GM21619 (cell line): ENCODE results near the gene KCNA1.
"Not testable (repeated sequence)": the region's sequence is repeated elsewhere in the genome, so short reads cannot be mapped to it uniquely, and the experiment has no call there.

Experiments
- ATAC-seq: cut with Tn5 transposase; IDR thresholded peaks from one replicate; pipeline ENCODE4 v1.9.1; 2021; ENCODE audit not compliant: unreplicated experiment

KCNA1 gene

DNA sequence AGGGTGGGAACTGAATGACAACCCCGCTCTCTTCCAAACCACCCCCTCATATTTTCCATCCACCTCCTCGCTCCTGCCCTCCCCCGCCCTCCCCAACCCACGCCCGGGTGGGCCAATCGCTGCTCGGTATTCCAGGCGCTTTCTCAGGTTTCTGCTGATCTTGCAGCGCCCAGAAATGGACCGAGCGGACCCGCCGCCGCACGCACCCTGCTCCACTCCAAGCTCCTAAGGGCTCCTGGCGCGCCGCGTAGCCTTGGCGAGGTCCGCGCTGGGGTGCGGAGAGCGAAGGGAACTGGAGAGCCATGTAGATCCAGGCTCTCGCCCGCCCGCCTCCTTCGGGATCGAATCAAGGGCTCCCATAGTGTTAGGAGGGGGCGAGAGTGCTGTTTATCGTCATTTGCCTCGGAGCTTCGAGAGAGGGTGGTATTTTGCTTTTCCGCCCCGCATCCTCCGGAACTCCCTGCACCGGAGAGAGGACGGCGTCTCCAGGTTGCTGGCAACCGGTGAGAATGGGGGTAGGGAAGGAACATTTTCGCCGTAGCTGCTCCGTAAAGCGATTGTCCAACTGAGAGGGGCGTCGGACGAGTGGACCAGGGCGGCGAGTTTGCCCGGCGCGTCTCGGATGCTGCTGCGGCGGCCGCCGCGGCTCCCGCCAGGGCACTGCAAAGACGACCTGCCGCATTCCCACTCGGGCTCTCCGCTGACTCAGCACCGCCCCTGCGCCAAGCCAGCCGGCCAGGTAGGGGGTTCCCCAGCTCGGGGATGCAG is at the start of gene KCNA1:
Gene KCNA1 (plus strand): TSS at position 172 of the 768 bp plus-strand sequence. CDS start 1,474 bp downstream, outside the sequence.
- ATAC-seq: no peak

DNA sequence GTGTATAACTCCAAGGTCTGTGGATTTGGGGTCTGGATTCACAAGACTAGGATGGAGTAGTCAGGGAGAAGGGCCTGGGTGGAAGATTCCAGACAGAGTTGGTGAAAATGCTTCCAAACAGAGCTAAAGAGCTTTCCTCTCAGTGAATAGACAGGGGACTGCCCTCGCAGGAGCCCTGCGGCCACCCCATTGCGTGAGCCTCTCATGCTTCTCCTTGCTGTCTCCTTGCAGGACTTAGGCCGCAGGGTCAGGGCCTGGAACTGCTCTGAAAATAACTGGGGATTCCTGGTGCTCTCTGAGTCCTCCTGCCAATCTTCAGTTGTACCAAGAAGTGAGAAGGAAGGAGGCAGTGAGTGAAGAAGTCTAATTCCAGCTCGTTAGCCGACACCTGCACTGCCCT is 49.0 kb upstream of the KCNA1 start:
- no peak for ATAC-seq

DNA sequence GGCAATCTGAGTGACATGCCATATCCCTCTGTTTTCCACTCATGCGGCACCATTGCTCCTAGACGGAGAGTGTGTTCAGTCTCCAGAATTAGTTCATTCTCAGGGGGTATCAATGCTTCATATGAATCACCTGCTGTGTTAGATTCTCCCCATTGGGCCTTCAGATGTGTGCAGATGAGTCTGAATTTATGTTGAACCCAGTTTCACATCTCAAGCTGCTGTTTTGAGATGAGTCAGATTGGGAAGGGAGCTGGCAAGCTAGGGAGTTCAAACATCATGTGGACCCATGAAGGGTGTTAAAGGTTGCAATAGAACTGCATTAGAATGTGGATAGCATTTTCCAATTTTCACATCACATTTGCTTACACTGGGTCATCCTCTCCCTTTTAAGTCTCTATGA is 46.9 kb upstream of the KCNA1 start:
- no peak for ATAC-seq

DNA sequence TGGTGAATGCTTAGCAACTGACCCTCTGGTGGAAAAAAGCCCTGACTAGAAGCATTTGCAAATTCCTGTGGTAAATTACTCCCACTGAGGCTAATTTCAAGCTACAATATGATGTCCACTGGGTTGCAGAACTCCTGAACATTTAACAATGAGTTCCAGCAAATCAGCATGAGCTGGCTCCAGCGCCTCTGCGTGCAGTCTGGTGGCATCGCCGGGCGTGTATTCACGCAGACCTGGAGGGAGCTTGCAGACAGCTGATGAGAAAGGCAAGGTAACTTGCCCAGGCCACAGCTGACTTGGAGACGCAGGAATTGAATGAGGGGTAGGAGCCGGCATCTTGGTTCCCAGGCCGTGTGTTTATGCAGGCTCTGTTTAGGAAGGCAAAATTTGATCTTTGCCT is 45.1 kb upstream of the KCNA1 start:
- ATAC-seq: no peak

DNA sequence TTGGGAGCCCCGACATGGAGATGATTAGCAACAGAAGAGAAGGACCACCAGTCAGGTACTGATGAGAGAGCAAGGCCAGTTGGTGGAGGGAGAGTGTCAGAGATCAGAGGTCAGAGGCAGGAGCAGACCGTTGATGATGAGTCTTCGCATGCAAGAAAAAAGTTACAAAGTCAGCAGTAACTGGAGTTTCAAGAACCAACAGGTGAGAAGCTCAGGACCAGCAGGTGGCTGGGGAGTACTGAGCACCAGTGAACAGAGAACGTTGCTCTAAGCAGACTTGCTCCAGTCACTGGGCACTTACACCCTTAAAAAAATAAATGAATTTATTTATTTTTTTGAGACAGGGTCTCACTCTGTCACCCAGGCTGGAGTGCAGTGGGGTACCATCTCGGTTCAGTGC is 44.5 kb upstream of the KCNA1 start:
- no peak for ATAC-seq

DNA sequence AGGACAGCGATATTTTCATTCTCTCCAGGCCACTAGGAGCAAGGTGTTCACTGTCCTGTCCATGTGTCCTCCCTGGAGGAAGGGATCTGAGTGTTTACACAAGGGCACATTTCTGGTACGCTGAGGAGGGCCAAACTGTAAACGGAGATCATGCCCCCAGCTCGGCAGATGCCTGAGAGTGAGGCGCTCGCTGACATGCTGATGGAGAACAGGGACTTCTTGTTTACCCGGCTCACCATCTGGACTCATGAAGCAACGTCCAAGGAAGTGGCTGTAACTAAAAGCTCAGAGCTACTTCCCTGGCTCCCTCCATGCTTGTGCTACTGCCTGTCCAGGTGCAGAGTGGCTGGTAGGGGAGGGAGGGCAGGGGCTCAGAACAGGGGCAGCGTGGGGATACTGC is 43.4 kb upstream of the KCNA1 start:
- ATAC-seq: no peak

DNA sequence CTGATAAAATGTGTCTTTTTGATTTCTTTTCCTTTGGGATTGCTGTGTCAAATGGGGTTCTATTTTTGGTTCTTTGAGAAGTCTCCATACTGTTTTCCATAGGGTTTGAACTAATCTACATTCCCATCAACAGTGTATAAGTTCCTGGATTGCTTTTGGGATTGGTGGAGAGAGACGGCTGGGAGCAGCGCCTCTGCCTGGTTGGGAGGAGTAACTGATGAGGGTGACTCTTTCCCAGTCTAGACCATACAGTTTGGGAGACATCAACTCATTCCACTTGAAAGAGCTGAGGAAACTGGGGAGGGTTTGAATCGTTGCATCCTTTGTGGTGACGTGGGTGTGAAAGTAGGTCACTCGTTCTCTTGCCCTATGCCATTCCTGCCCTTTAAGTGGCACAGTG is 42.3 kb upstream of the KCNA1 start:
- ATAC-seq: no peak

DNA sequence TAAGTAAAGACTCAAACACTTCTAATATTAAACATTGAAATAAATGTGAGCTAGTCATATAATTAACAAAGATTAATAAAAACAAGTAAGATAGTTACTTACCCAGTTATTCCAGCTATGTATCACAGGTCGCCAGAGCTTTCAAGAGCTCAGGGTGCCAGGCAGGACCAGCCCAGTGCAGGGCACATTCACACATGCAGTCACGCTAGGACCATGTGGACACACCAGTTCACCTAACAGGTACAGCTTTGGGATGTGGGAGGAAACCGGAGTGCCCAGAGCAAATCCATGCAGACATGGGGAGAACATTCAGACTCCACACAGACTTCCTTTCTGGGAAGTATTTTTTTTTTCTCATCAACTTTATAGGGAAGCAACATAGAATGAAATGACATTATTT is 39.3 kb upstream of the KCNA1 start:
- no peak for ATAC-seq

DNA sequence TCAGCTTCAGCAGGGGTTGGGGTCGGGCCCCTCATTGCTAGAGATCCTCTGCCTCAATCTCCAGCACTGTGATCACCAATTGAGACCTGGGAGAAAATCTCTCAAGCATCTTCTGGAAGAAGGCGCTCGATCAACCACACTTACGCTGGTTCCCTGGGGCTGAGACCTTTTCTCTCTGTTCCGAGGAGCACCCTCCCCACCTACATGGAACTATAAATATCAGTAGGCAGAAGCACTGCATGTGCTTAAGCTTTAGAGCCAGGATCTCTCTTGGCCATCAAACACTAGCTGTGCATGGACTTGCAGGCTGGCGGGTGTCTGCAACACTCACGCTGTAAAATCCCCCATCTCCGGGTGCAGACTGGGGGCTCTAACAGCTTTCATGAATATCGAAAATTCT is 38.2 kb upstream of the KCNA1 start:
- no peak for ATAC-seq

DNA sequence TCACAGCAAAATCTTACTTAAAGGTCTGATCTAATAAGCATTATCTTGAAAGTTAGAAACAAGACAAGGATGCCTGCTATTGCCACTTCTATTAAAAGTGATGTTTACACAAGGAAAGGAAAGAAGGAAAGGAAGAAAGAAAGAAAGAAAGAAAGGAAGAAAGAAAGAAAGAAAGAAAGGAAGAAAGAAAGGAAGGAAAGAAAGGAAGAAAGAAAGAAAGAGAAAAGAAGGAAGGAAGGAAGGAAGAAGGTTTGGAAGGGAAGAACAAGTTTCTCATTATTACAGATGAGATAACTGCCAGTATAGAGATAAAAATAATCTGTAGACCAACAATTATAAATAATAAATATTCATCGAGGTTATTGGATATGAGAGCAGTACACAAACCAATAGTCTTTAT is 35.8 kb upstream of the KCNA1 start:
- ATAC-seq: no peak

DNA sequence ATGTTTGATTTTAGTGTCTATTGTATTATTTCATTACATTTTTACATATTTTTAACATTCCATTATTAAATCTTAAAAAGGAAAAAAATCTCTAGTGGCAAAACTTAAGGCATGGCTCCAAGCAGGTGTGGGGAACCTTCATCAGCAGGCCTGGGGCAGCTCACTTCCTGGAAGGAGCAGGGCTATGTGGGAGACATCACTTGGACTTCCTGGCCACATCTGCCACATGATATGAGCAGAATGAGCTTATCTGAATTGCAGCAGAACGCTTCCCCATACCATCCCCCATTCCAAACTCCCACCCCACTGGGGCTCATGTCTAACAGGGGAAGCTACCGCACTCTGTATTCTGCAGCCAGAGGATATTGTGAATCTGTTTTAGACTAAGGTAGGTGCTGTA is 35.0 kb upstream of the KCNA1 start:
- ATAC-seq: no peak

DNA sequence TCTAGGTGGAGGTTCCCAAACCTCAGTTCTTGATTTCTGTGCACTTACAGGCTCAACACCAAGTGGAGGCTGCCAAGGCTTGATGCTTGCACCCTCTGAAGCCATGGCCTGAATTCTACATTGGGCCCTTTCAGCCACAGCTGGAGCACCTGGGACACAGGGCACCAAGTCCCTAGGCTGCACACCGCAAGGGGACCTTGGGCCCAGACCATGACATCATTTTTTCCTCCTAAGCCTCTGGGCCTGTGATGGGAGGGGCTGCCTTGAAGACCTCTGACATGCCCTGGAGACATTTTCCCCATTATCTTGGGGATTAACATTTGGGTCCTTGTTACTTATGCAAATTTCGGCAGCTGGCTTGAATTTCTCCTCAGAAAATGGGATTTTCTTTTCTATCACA is 30.2 kb upstream of the KCNA1 start:
- ATAC-seq: not testable (repeated sequence)

DNA sequence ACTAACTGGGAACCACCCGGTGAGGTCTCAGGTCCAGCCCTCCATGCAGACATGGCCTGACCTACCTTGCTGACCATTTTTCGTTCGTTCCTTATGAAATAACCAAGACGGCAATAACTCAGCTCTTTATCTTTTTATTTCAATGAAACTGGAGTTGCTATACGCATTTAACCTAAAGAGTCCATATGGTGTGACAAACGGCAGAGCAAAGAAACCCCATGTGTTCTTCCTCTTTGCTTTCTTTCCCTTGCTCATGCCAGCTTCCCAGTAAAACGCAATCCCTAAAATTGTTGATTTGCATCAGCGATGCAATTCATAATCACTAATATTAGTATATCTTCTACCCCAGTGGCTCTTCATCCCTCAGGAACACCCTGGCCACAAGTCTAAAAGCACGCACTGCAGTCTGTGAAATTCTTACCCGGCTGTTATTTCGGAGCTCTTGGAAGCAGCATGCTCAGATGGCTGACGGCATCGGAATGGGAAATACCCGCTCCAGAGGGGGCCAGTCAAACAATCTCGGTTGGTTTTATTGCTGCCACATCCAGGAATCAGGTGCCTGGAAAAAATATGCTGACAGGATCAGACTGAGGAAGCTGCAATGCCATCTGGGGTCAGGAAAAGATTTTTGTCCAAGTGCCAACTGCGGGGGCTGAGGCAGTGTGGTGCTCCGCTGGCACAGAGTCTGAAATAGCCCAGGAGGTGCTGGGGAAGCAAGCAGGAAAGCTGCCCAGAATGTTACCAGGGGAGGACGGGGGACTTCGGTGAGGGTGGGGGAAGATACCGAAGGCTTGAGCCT is 28.2 kb upstream of the KCNA1 start:
- ATAC-seq: no peak

DNA sequence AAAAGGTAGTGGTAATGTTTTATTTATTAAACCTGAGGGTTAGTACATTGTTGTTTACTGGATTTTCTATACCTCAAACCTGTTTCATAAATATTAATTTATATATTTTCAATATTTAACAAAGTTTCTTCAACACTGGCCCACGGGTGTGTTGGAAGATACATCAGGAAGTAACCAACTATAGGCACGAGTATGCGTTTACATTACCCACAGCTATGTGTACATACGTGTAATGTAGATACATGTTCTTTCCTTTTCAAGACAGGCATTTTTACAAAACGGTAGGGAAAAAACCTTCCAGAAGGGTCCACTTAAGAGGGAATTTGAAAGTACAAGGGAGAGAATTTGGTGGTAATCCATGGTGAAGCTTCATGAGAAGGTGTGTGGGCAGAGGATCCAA is 17.8 kb upstream of the KCNA1 start:
- ATAC-seq: no peak

DNA sequence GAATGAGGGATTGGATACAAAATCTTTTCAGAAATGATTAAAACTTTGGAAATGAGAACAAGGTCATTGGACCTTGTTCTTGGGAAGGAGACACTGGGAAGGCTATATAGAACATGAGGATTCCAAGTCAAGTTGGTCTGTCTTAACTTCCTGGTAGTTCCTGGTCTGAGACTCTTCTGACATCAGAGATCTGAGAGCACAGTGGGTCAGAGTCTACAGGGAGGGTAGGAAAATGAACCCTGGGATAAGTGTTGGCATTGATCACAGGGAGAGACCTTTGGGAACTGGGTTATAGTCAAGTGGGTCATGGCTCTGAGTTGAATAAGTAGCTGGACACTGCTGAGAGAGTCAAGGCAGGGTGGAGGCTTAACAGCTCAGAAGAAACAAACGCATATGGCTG is 17.3 kb upstream of the KCNA1 start:
- no peak for ATAC-seq

DNA sequence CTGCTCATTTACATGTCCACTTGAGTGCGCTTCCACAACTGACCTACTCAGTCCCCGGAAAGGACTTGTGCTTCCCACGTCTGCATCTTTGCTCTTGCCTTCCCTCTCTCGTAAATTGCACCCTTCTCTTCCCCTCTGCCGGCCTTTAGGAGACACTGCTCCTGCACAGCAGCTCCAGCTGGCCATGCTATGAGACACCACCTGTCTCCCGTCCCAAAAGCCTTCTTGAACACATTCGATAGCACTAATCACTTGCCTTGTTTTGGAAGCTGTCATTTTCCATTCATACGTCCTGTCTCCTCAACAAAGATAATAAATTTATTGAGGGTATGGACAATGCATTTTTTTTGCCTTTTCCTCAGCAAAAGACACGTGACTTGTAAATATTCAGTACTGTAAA is 15.7 kb upstream of the KCNA1 start:
- ATAC-seq: no peak

DNA sequence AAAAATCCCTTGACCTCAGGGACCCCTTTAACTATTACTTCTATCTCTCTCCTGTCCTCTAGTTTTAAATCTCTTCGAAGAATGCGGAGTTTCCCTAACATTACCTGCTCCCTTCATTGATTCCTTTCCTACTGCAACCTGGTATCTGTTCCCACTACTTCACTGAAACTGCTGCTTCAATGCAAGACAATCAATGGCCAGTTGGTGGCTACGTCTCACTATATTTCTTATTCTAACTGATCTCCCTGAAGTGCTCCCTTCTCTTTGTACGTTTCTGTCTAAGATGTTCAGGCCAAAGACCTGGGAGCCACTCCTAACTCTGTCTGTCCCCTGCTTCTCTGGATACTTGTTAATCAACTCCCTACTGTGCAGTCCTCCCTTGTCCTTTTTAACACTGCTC is 10.3 kb upstream of the KCNA1 start:
- no peak for ATAC-seq

DNA sequence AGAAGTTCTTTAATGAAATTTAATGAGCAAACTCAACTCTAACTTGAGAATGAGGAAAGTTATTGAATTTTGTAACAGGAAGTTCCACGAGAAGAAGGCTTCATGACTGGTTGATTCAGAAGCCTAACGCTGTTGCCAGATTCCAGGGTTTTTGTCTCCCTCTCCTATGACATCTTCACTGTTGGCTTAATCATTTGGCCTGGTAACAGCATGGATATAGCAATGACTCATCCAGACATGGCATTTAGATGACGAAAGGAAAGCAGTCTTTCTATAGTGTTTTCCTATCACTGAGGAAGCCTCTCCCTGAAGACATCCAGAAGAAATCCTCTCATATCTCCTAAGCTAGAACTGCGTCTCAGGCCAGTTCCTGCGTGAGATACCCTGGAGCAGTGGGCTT is 9.4 kb upstream of the KCNA1 start:
- ATAC-seq: no peak

DNA sequence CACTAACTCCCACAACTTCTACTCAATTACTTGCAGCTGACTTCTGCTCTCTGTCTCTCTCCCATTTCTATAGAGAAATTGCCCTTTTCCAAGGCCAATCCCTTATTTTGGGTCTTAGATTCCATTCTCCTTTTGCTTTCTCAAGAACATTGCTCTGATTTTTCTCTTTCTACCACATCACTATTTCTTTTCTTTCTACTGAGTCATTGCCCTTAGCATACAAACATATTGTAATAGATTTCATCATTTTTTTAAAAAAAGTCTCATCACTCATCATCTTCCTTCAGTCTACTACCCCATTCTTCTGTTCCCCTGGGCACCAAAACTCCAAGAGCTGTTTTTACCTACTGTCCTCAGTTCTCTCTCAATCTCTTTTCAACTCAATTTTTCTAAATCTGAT is 4.4 kb upstream of the KCNA1 start:
- no peak for ATAC-seq

DNA sequence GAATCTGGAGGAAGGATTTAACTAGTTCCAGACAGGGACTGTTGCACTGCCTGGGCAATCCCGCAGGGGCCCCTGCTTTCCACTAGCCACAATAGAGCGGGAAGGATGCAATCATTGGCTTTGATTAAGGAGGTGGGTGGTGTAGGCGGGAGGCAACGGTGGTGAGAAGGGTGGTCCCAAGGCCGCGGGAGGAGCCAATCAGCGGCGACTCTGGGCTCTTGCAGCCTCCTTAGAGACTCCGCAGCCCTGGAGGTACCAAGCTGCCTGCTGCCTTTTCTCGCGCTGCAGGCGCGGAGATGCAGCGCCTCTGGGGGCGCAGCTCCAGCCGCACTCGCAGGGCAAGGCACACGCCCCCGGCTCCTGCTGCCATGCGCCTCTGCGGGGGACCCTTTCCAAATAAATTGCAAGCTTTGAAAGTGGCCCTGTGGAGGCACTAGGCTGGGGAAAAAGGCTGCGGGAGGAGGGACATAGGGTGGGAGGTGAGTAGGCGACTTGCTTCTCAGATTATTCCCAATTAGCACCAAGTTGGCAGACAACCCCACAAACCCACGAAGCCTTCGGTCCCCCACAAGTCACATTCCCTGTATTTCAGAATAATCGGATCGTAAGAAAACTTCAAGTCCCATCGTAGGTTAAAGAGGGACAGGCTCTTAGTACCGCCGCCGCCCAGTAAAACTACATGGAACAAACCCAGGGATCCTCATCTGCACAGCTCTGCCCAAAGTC is 858 bp upstream of the KCNA1 start:
- ATAC-seq: no peak

DNA sequence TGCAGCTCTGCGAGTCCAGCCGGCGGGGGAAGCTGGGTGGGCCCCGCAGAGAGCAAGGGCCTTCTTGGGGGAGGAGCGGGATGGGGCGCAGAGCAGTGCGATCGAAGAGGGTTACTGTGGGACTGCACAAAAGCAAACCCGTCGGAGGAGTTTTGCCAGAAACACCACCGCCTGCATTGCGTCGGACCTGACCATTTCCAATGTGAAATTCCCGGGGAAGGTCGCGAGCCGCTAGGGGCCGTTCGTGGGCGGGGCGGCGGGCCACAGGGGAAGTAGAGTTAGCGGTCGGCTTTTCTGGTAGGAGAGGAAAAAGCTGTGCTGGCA is 333 bp upstream of the KCNA1 start:
- ATAC-seq: no peak
